Gastrocnemius medialis (tissue), 4 donors: Measurements from ENCODE around the gene VPS41. TPM values are rescaled to one million over a fixed set of nuclear protein-coding genes. Genes with fewer than 3 reads are reported as not detected.

Experiments used
- ATAC-seq, 2 donors: fragments of 150-250 bp; one replicate each; pipeline ENCODE4 v1.9.1; 2016
- DNase-seq, 2 donors: peaks; one replicate each; pipeline ENCODE4 v3.0.0-alpha.2; 2019
- H3K27ac ChIP-seq, 4 donors: fragments of 200-600 bp; sonication (generic); 1 replicate in 1 of 4; 2 replicates in 3 of 4; pipeline ENCODE4 v1.5.1; 2016 to 2018; ENCODE audit warnings: mild to moderate bottlenecking in 2 of 4, moderate library complexity in 1 of 4
- H3K27me3 ChIP-seq, 3 donors: fragments of 200-600 bp; sonication (generic) in 2 of 3; 1 replicate in 1 of 3; 2 replicates in 2 of 3; pipeline versions ENCODE4 v1.5.1 to v1.6.0; 2016 to 2019; ENCODE audit warnings: mild to moderate bottlenecking in 1 of 3, moderate library complexity in 1 of 3
- H3K36me3 ChIP-seq, 2 donors: fragments of 200-600 bp; sonication (generic) in 1 of 2; one replicate each; pipeline ENCODE4 v1.5.1; 2017 to 2018
- H3K4me1 ChIP-seq, 2 donors: fragments of 200-600 bp; sonication (generic) in 1 of 2; one replicate each; pipeline ENCODE4 v1.5.1; 2016 to 2017; ENCODE audit warnings: mild to moderate bottlenecking in 2 of 2
- H3K4me3 ChIP-seq, 4 donors: fragments of 200-600 bp; sonication (generic) in 3 of 4; 1 replicate in 1 of 4; 2 replicates in 3 of 4; pipeline ENCODE4 v1.5.1; 2016 to 2019; ENCODE audit warnings: mild to moderate bottlenecking in 2 of 4
- H3K9me3 ChIP-seq, 3 donors: fragments of 200-600 bp; sonication (generic) in 2 of 3; 1 replicate in 1 of 3; 2 replicates in 2 of 3; pipeline ENCODE4 v1.5.1; 2016 to 2019
- POLR2A ChIP-seq, 2 donors: fragments of 450-650 bp; IDR thresholded peaks; one replicate each; pipeline ENCODE4 v1.6.1; 2017; ENCODE audit warnings: antibody characterized with exemption in 2 of 2, mild to moderate bottlenecking in 2 of 2, moderate library complexity in 2 of 2
- in situ Hi-C, 4 donors: fragments of 200-750 bp; cut with MboI; loops; one replicate each; pipeline versions ENCODE4 v1.15.0 to v1.8.0; 2017; ENCODE audit warnings: low sequenced_read_pairs in 4 of 4
- intact Hi-C: fragments of 100-400 bp; cut with DNase I; formaldehyde crosslinking; loops from one replicate; pipeline ENCODE4 v1.15.1; 2023; ENCODE audit warnings: low total_unique reads
- total RNA-seq, 4 donors: library from RNA; depleted of rRNA; stranded (reverse); fragments of >200 nt; gene quantifications; one replicate each; pipeline versions ENCODE4 v1.1.0 to v1.2.3, GENCODE V29; 2016
- TF ChIP-seq, protein P1 (sequence below), 5 experiments: fragments of 450-650 bp in 3 of 5; fragments of 200-600 bp in 2 of 5; sonication (generic) in 2 of 5; IDR thresholded peaks in 4 of 5; conservative IDR thresholded peaks in 1 of 5; 1 replicate in 4 of 5; 2 replicates in 1 of 5; pipeline ENCODE4 v1.5.1; 2016 to 2019; ENCODE audit warnings: antibody characterized with exemption in 5 of 5, mild to moderate bottlenecking in 3 of 5, moderate library complexity in 3 of 5

The VPS41 gene
- total RNA-seq, 4 donors from 2014 or later, result 6.3 to 15.3 (median 11.6) TPM

DNA sequence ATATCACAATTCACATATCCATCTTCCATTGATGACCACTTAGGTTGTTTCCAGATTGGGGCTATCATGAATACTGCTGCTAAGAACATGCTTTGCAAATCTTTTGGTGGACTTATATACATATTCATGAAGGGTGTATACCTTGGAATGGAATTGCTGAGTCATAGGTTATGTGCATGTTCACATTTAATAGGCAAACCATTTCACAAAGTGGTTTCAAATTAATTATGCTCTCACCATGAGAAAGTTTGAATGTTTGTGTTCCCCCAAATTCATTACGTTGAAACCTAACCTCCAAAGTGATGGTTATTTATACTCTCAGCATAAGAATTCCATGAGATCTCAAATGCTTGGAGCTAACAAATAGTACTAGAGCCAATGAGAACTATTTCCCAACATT, 86.4 kb downstream of the VPS41 start:
- Histone ChIP-seq H3K27ac (no peak overlapping the region), H3K4me1 (peaks cover 0 to 13% of the 10 kb centered on the region in 2 donors), H3K4me3 (no peak overlapping the region), H3K27me3 (no peaks in the 10 kb centered on the region), H3K9me3 (no peaks in the 10 kb centered on the region), H3K36me3 (peaks cover 0 to 1% of the 10 kb centered on the region in 2 donors)
- ATAC-seq (no peak), DNase-seq (no peak)
- intact Hi-C loops, result no loop called here
- TF ChIP-seq POLR2A (IDR thresholded peaks at IDR 0.05), result no peak
- TF ChIP-seq, protein P1, sequence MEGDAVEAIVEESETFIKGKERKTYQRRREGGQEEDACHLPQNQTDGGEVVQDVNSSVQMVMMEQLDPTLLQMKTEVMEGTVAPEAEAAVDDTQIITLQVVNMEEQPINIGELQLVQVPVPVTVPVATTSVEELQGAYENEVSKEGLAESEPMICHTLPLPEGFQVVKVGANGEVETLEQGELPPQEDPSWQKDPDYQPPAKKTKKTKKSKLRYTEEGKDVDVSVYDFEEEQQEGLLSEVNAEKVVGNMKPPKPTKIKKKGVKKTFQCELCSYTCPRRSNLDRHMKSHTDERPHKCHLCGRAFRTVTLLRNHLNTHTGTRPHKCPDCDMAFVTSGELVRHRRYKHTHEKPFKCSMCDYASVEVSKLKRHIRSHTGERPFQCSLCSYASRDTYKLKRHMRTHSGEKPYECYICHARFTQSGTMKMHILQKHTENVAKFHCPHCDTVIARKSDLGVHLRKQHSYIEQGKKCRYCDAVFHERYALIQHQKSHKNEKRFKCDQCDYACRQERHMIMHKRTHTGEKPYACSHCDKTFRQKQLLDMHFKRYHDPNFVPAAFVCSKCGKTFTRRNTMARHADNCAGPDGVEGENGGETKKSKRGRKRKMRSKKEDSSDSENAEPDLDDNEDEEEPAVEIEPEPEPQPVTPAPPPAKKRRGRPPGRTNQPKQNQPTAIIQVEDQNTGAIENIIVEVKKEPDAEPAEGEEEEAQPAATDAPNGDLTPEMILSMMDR (IDR thresholded peaks at IDR 0.05 in 4 of 5, conservative IDR thresholded peaks at IDR 0.05 in 1 of 5), result no peak
- in situ Hi-C loops, result loop anchor here in 1 of 4 donors (25.0 kb wide), 1 partner anchor 640 kb away; no protein-coding TSS in a partner anchor

DNA sequence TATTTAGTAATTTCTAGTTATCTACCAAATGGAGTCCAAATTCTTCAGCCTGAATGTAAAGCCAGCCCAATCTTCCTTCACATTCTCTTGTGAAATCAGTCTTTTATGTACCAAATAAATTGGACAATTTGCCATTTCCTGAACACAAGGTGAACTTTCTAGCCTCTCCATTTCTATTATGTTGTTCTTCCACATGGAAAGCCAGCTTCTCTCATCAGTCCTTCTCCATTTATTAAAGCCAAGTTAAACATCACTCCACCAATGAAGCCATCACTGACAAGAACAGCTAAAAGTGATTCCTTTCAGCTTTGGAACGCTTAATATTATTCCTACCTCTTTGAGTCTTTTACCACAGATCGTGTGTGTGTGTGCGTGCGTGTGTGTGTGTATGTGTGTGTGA, 88.4 kb downstream of the VPS41 start:
- TF ChIP-seq POLR2A (IDR thresholded peaks at IDR 0.05), result no peak
- TF ChIP-seq, protein P1 (IDR thresholded peaks at IDR 0.05 in 4 of 5, conservative IDR thresholded peaks at IDR 0.05 in 1 of 5), result no peak
- intact Hi-C loops (no loop called here), in situ Hi-C loops (loop anchor here in 1 of 4 donors (25.0 kb wide), 1 partner anchor 642 kb away; no protein-coding TSS in a partner anchor)
- Histone ChIP-seq H3K27ac (no peak overlapping the region), H3K4me3 (no peak overlapping the region), H3K27me3 (no peaks in the 10 kb centered on the region), H3K4me1 (peaks cover 0 to 6% of the 10 kb centered on the region in 2 donors), H3K9me3 (no peaks in the 10 kb centered on the region), H3K36me3 (peaks cover 0 to 10% of the 10 kb centered on the region in 2 donors)
- DNase-seq (no peak), ATAC-seq (no peak)

- Histone ChIP-seq H3K4me3 (no peak overlapping the region), H3K27me3 (no peaks in the 10 kb centered on the region), H3K27ac (no peak overlapping the region), H3K4me1 (no peaks in the 10 kb centered on the region), H3K9me3 (no peaks in the 10 kb centered on the region), H3K36me3 (peaks cover 0 to 10% of the 10 kb centered on the region in 2 donors)
- in situ Hi-C loops (loop anchor here in 1 of 4 donors (25.0 kb wide), 1 partner anchor 643 kb away; no protein-coding TSS in a partner anchor), intact Hi-C loops (no loop called here)
- TF ChIP-seq, protein P1 (IDR thresholded peaks at IDR 0.05 in 4 of 5, conservative IDR thresholded peaks at IDR 0.05 in 1 of 5), result no peak
- TF ChIP-seq POLR2A (IDR thresholded peaks at IDR 0.05), result no peak
- DNase-seq (no peak), ATAC-seq (no peak)
Measured at GRCh38 chr7:38819463-38819862, 89.5 kb downstream of the VPS41 start.

GRCh38 chr7:38817526-38817925, 91.5 kb downstream of the VPS41 start:
- in situ Hi-C loops, result loop anchor here in 1 of 4 donors (25.0 kb wide), 1 partner anchor 645 kb away; no protein-coding TSS in a partner anchor
- Histone ChIP-seq H3K27me3 (no peaks in the 10 kb centered on the region), H3K4me3 (no peak overlapping the region), H3K36me3 (peaks cover 0 to 10% of the 10 kb centered on the region in 2 donors), H3K27ac (no peak overlapping the region), H3K4me1 (no peaks in the 10 kb centered on the region), H3K9me3 (no peaks in the 10 kb centered on the region)
- no peak for DNase-seq
- intact Hi-C loops, result no loop called here
- TF ChIP-seq POLR2A (IDR thresholded peaks at IDR 0.05), result no peak
- TF ChIP-seq, protein P1 (IDR thresholded peaks at IDR 0.05 in 4 of 5, conservative IDR thresholded peaks at IDR 0.05 in 1 of 5), result no peak
- ATAC-seq, result no peak

- Histone ChIP-seq H3K27ac (no peak overlapping the region), H3K9me3 (no peaks in the 10 kb centered on the region), H3K27me3 (no peaks in the 10 kb centered on the region), H3K4me3 (no peak overlapping the region), H3K4me1 (no peaks in the 10 kb centered on the region), H3K36me3 (peaks cover 0 to 10% of the 10 kb centered on the region in 2 donors)
- ATAC-seq, result no peak
- DNase-seq, result no peak
- intact Hi-C loops, result no loop called here
- in situ Hi-C loops, result loop anchor here in 1 of 4 donors (25.0 kb wide), 1 partner anchor 649 kb away; no protein-coding TSS in a partner anchor
- TF ChIP-seq, protein P1 (IDR thresholded peaks at IDR 0.05 in 4 of 5, conservative IDR thresholded peaks at IDR 0.05 in 1 of 5), result no peak
- TF ChIP-seq POLR2A (IDR thresholded peaks at IDR 0.05), result no peak
Measured at GRCh38 chr7:38813768-38814167, 95.2 kb downstream of the VPS41 start.
